ENCODE results near the gene HIVEP1. TPM values are rescaled to one million over a fixed set of nuclear protein-coding genes. Genes with fewer than 3 reads are reported as not detected.
A peak's percentile ranks its signal among the peaks of the same experiment; 100 is the strongest.

Gene HIVEP1
- total and polyA plus RNA-seq, 2 of the 13 experiments (the other 11 are each of a cell fraction or from before 2014, with no cell fraction given): 7.4 to 9.9 TPM

- TF ChIP-seq STAT6 (CRISPR knock-in tag; IDR thresholded peaks at IDR 0.05; ENCODE audit: borderline replicate concordance): no peak
- no peak for TF ChIP-seq ZNF704 (CRISPR knock-in tag; IDR thresholded peaks at IDR 0.05; ENCODE audit: borderline replicate concordance)
- 0 out of 2 replicates have a peak, but pooled peaks have one; percentile 26 for TF ChIP-seq ZNF576 (CRISPR knock-in tag; IDR thresholded peaks at IDR 0.05)
- TF ChIP-seq TFDP1 (CRISPR knock-in tag; IDR thresholded peaks at IDR 0.05; ENCODE audit: borderline replicate concordance): peak; percentile 44; the same call in 1 of the 2 replicates
- peak; percentile 81 for TF ChIP-seq SPEN (CRISPR knock-in tag; IDR thresholded peaks at IDR 0.05; ENCODE audit: low read depth)
- TF ChIP-seq HINFP (CRISPR knock-in tag; IDR thresholded peaks at IDR 0.05; ENCODE audit: low read depth): 0 out of 2 replicates have a peak, but pooled peaks have one; percentile 24
- TF ChIP-seq KDM1A (CRISPR knock-in tag; IDR thresholded peaks at IDR 0.05): no peak
- 0 out of 2 replicates have a peak, but pooled peaks have one; percentile 22 for TF ChIP-seq KDM3A (CRISPR knock-in tag; IDR thresholded peaks at IDR 0.05; ENCODE audit: low read depth)
- no peak for TF ChIP-seq CC2D1A (CRISPR knock-in tag; IDR thresholded peaks at IDR 0.05)
- peak; percentile 78 for TF ChIP-seq KDM2A (CRISPR knock-in tag; IDR thresholded peaks at IDR 0.05; ENCODE audit: borderline replicate concordance, low read depth)
- no peak for TF ChIP-seq NPAS2 (CRISPR knock-in tag; IDR thresholded peaks at IDR 0.05; ENCODE audit: borderline replicate concordance)
- no peak for TF ChIP-seq MTF2 (CRISPR knock-in tag; IDR thresholded peaks at IDR 0.05; ENCODE audit: borderline replicate concordance)
- no peak for TF ChIP-seq KDM4B (CRISPR knock-in tag; IDR thresholded peaks at IDR 0.05)
- TF ChIP-seq DPF2 (CRISPR knock-in tag; IDR thresholded peaks at IDR 0.05; ENCODE audit: borderline replicate concordance, low read depth): no peak
- no peak for TF ChIP-seq CBX2 (IDR thresholded peaks at IDR 0.05; ENCODE audit: low read depth, low read length)
- TF ChIP-seq CBX2 (CRISPR knock-in tag; IDR thresholded peaks at IDR 0.05; ENCODE audit: low read depth): 0 out of 2 replicates have a peak, but pooled peaks have one; percentile 34
- no peak for TF ChIP-seq PHB2 (IDR thresholded peaks at IDR 0.05; ENCODE audit: partially characterized antibody)
- TF ChIP-seq ZFP41 (CRISPR knock-in tag; IDR thresholded peaks at IDR 0.05; ENCODE audit: borderline replicate concordance): no peak
- TF ChIP-seq EHMT2 (IDR thresholded peaks at IDR 0.05; ENCODE audit: borderline replicate concordance, low read depth, low read length): no peak
- no peak for TF ChIP-seq ZNF570 (CRISPR knock-in tag; IDR thresholded peaks at IDR 0.05; ENCODE audit: borderline replicate concordance)
- peak; percentile 65 for TF ChIP-seq NR2C2 (CRISPR knock-in tag; IDR thresholded peaks at IDR 0.05; ENCODE audit: borderline replicate concordance)
- no peak for TF ChIP-seq ZNF550 (CRISPR knock-in tag; IDR thresholded peaks at IDR 0.05; ENCODE audit: borderline replicate concordance)
Observed at GRCh38 chr6:12008366-12009179, 3.5 kb upstream of the HIVEP1 start (continued).

All from HepG2 (cell line).